ENCODE data around the gene MRGPRG.

Gene MRGPRG

GRCh38 chr11:3225826-3226750 lies 7.5 kb upstream of the MRGPRG start:
- no peak for TF ChIP-seq CTCF (IDR thresholded peaks at IDR 0.05; ENCODE audit: low read depth, low read length, missing control alignments)
- H3K27ac ChIP-seq, result no peak overlapping the region
- H3K4me3 ChIP-seq (ENCODE audit: low read depth, low read length), result no peak overlapping the region
- H3K36me3 ChIP-seq (replicated peaks), result no peaks in the 10 kb centered on the region
- in situ Hi-C loops (cut with HindIII; ENCODE audit: low pct_ligation_motif_present, low sequenced_read_pairs), result no loop called here
- no peak for DNase-seq
- H3K27me3 ChIP-seq (replicated peaks), result peaks cover 28% of the 10 kb centered on the region

GRCh38 chr11:3225159-3225758 lies 6.6 kb upstream of the MRGPRG start:
- H3K4me3 ChIP-seq (ENCODE audit: low read depth, low read length), result no peak overlapping the region
- no peak for TF ChIP-seq CTCF (IDR thresholded peaks at IDR 0.05; ENCODE audit: low read depth, low read length, missing control alignments)
- DNase-seq, result no peak
- H3K36me3 ChIP-seq (replicated peaks), result no peaks in the 10 kb centered on the region
- H3K27ac ChIP-seq, result no peak overlapping the region
- in situ Hi-C loops (cut with HindIII; ENCODE audit: low pct_ligation_motif_present, low sequenced_read_pairs), result no loop called here
- H3K27me3 ChIP-seq (replicated peaks), result peaks cover 29% of the 10 kb centered on the region

- no peak overlapping the region for H3K27ac ChIP-seq
- in situ Hi-C loops (cut with HindIII; ENCODE audit: low pct_ligation_motif_present, low sequenced_read_pairs), result no loop called here
- no peak for DNase-seq
- H3K36me3 ChIP-seq (replicated peaks), result no peaks in the 10 kb centered on the region
- H3K27me3 ChIP-seq (replicated peaks), result peaks cover 35% of the 10 kb centered on the region
- no peak for TF ChIP-seq CTCF (IDR thresholded peaks at IDR 0.05; ENCODE audit: low read depth, low read length, missing control alignments)
- H3K4me3 ChIP-seq (ENCODE audit: low read depth, low read length), result no peak overlapping the region
Measured at GRCh38 chr11:3224401-3225057, 5.9 kb upstream of the MRGPRG start.

GRCh38 chr11:3223932-3224381 lies 5.3 kb upstream of the MRGPRG start:
- TF ChIP-seq CTCF (IDR thresholded peaks at IDR 0.05; ENCODE audit: low read depth, low read length, missing control alignments), result no peak
- DNase-seq, result no peak
- in situ Hi-C loops (cut with HindIII; ENCODE audit: low pct_ligation_motif_present, low sequenced_read_pairs), result no loop called here
- Histone ChIP-seq H3K27ac (no peak overlapping the region), H3K36me3 (replicated peaks) (no peaks in the 10 kb centered on the region), H3K4me3 (ENCODE audit: low read depth, low read length) (no peak overlapping the region), H3K27me3 (replicated peaks) (peaks cover 37% of the 10 kb centered on the region)

- TF ChIP-seq CTCF (IDR thresholded peaks at IDR 0.05; ENCODE audit: low read depth, low read length, missing control alignments), result no peak
- Histone ChIP-seq H3K27me3 (replicated peaks) (peaks cover 37% of the 10 kb centered on the region), H3K4me3 (ENCODE audit: low read depth, low read length) (no peak overlapping the region), H3K27ac (no peak overlapping the region), H3K36me3 (replicated peaks) (no peaks in the 10 kb centered on the region)
- no peak for DNase-seq
- in situ Hi-C loops (cut with HindIII; ENCODE audit: low pct_ligation_motif_present, low sequenced_read_pairs), result no loop called here
Measured at GRCh38 chr11:3222941-3223915, 4.6 kb upstream of the MRGPRG start.

Data from brain microvascular endothelial cell (primary cell).